Brain pericyte (primary cell): ENCODE measurements around the gene R3HDM2.
"Not testable (repeated sequence)": the region's sequence is repeated elsewhere in the genome, so short reads cannot be mapped to it uniquely, and the experiment has no call there.

ENCODE experiments used
- DNase-seq: peaks from one replicate; pipeline ENCODE4 v3.0.0-alpha.2; 2012; ENCODE audit warnings: low read depth, low spot score

The R3HDM2 gene

GRCh38 chr12:57377103-57377840 is 53.6 kb downstream of the R3HDM2 start:
- DNase-seq, result no peak

GRCh38 chr12:57372233-57372632 is 58.6 kb downstream of the R3HDM2 start:
- DNase-seq, result no peak

GRCh38 chr12:57370696-57371095 is 60.1 kb downstream of the R3HDM2 start:
- no peak for DNase-seq

GRCh38 chr12:57370072-57370471 is 60.8 kb downstream of the R3HDM2 start:
- no peak for DNase-seq

GRCh38 chr12:57369202-57369601 is 61.6 kb downstream of the R3HDM2 start:
- no peak for DNase-seq

- no peak for DNase-seq
Observed at GRCh38 chr12:57368349-57369095, 62.3 kb downstream of the R3HDM2 start.

GRCh38 chr12:57367121-57367520 is 63.7 kb downstream of the R3HDM2 start:
- no peak for DNase-seq

GRCh38 chr12:57366315-57366714 is 64.5 kb downstream of the R3HDM2 start:
- DNase-seq, result no peak

GRCh38 chr12:57364156-57364555 is 66.7 kb downstream of the R3HDM2 start:
- DNase-seq, result not testable (repeated sequence)

- DNase-seq, result no peak
Observed at GRCh38 chr12:57360468-57360867, 70.4 kb downstream of the R3HDM2 start.

- no peak for DNase-seq
Observed at GRCh38 chr12:57358646-57359045, 72.2 kb downstream of the R3HDM2 start.

- DNase-seq, result no peak
Observed at GRCh38 chr12:57355734-57356133, 75.1 kb downstream of the R3HDM2 start.

GRCh38 chr12:57352166-57352565 is 78.7 kb downstream of the R3HDM2 start:
- DNase-seq, result no peak

- DNase-seq, result no peak
Observed at GRCh38 chr12:57347284-57347683, 83.6 kb downstream of the R3HDM2 start.

GRCh38 chr12:57343703-57344378 is 87.0 kb downstream of the R3HDM2 start:
- DNase-seq, result no peak

- DNase-seq, result no peak
Observed at GRCh38 chr12:57342207-57342691, 88.6 kb downstream of the R3HDM2 start.

- no peak for DNase-seq
Observed at GRCh38 chr12:57341275-57341990, 89.4 kb downstream of the R3HDM2 start.

GRCh38 chr12:57340104-57340503 is 90.7 kb downstream of the R3HDM2 start:
- no peak for DNase-seq

GRCh38 chr12:57336299-57336698 is 94.5 kb downstream of the R3HDM2 start:
- DNase-seq, result not testable (repeated sequence)

- DNase-seq, result no peak
Observed at GRCh38 chr12:57334219-57334618, 96.6 kb downstream of the R3HDM2 start.

GRCh38 chr12:57332646-57333312 is 98.1 kb downstream of the R3HDM2 start:
- no peak for DNase-seq
